ENCODE measurements around the gene TMPRSS9.

TMPRSS9 gene

GRCh38 chr19:2387367-2388288 is 27.6 kb downstream of the TMPRSS9 start:
- Histone ChIP-seq H4K8ac (ENCODE audit: low read depth, low read length) (no peak overlapping the region), H3K14ac (ENCODE audit: low read length) (no peak overlapping the region), H3K79me2 (ENCODE audit: control insufficient read depth, insufficient read depth, low read length, poor library complexity) (no peaks in the 10 kb centered on the region), H3K4me3 (ENCODE audit: low read depth, low read length) (no peak overlapping the region), H3K18ac (ENCODE audit: low read length) (no peak overlapping the region), H2AFZ (ENCODE audit: insufficient read depth, low read length, poor library complexity) (no peak overlapping the region), H3K9ac (ENCODE audit: low read length) (no peak overlapping the region), H3K4me2 (ENCODE audit: low read length) (no peak overlapping the region), H3K36me3 (ENCODE audit: control insufficient read depth in 1 of 2, insufficient read depth in 2 of 2, low read length in 2 of 2) (no peaks in the 10 kb centered on the region), H3K27me3 (ENCODE audit: insufficient read depth, low read length) (no peaks in the 10 kb centered on the region), H3K27ac (ENCODE audit: low read depth, low read length) (no peak overlapping the region), H3K4me1 (ENCODE audit: control insufficient read depth in 1 of 2, insufficient read depth in 2 of 2, low read length in 2 of 2) (peaks cover 6% of the 10 kb centered on the region in 2 experiments), H2BK12ac (ENCODE audit: low read length) (no peak overlapping the region), H2BK5ac (ENCODE audit: low read depth, low read length, poor library complexity) (no peak overlapping the region), H4K91ac (ENCODE audit: low read depth, low read length) (no peak overlapping the region), H2AK5ac (ENCODE audit: low read length) (no peak overlapping the region), H4K12ac (ENCODE audit: low read depth, low read length) (no peak overlapping the region), H3K79me1 (ENCODE audit: low read length) (no peaks in the 10 kb centered on the region), H2BK120ac (ENCODE audit: insufficient read depth, low read length, poor library complexity) (no peak overlapping the region), H3K4ac (ENCODE audit: low read depth, low read length) (no peak overlapping the region), H3K9me3 (ENCODE audit: insufficient read depth, low read depth, low read length) (peaks cover 4% of the 10 kb centered on the region), H3K23ac (ENCODE audit: low read length) (no peak overlapping the region)
- no peak for DNase-seq
- WGBS (ENCODE audit: extremely low coverage, insufficient coverage, insufficient read length): no CpG with 5 or more reads among the region's 20 CpGs

GRCh38 chr19:2389594-2389993 is 29.5 kb downstream of the TMPRSS9 start:
- no peaks in the 10 kb centered on the region for H3K36me3 ChIP-seq (ENCODE audit: control insufficient read depth in 1 of 2, insufficient read depth in 2 of 2, low read length in 2 of 2)
- H3K79me2 ChIP-seq (ENCODE audit: control insufficient read depth, insufficient read depth, low read length, poor library complexity): no peaks in the 10 kb centered on the region
- peak overlapping the region; percentile 47 for H2AK5ac ChIP-seq (ENCODE audit: low read length)
- no peak for DNase-seq
- H2BK5ac ChIP-seq (ENCODE audit: low read depth, low read length, poor library complexity): no peak overlapping the region
- no peak overlapping the region for H4K8ac ChIP-seq (ENCODE audit: low read depth, low read length)
- H3K18ac ChIP-seq (ENCODE audit: low read length): no peak overlapping the region
- H3K4me3 ChIP-seq (ENCODE audit: low read depth, low read length): no peak overlapping the region
- no peaks in the 10 kb centered on the region for H3K27me3 ChIP-seq (ENCODE audit: insufficient read depth, low read length)
- H3K14ac ChIP-seq (ENCODE audit: low read length): no peak overlapping the region
- H3K4ac ChIP-seq (ENCODE audit: low read depth, low read length): no peak overlapping the region
- no peak overlapping the region for H2BK120ac ChIP-seq (ENCODE audit: insufficient read depth, low read length, poor library complexity)
- no peaks in the 10 kb centered on the region for H3K79me1 ChIP-seq (ENCODE audit: low read length)
- H4K12ac ChIP-seq (ENCODE audit: low read depth, low read length): no peak overlapping the region
- H3K4me2 ChIP-seq (ENCODE audit: low read length): no peak overlapping the region
- peaks cover 7% of the 10 kb centered on the region for H3K9me3 ChIP-seq (ENCODE audit: insufficient read depth, low read depth, low read length)
- H2BK12ac ChIP-seq (ENCODE audit: low read length): no peak overlapping the region
- H3K23ac ChIP-seq (ENCODE audit: low read length): no peak overlapping the region
- no peak overlapping the region for H4K91ac ChIP-seq (ENCODE audit: low read depth, low read length)
- H2AFZ ChIP-seq (ENCODE audit: insufficient read depth, low read length, poor library complexity): no peak overlapping the region
- WGBS (ENCODE audit: extremely low coverage, insufficient coverage, insufficient read length): no CpG with 5 or more reads among the region's 21 CpGs
- no peak overlapping the region for H3K27ac ChIP-seq (ENCODE audit: low read depth, low read length)
- peaks cover 6% of the 10 kb centered on the region in 2 experiments for H3K4me1 ChIP-seq (ENCODE audit: control insufficient read depth in 1 of 2, insufficient read depth in 2 of 2, low read length in 2 of 2)
- no peak overlapping the region for H3K9ac ChIP-seq (ENCODE audit: low read length)

- peak; percentile 37 to 88 for DNase-seq
- Histone ChIP-seq H2BK5ac (ENCODE audit: low read depth, low read length, poor library complexity) (no peak overlapping the region), H2AK5ac (ENCODE audit: low read length) (no peak overlapping the region), H3K9ac (ENCODE audit: low read length) (no peak overlapping the region), H3K4ac (ENCODE audit: low read depth, low read length) (no peak overlapping the region), H3K14ac (ENCODE audit: low read length) (no peak overlapping the region), H3K27ac (ENCODE audit: low read depth, low read length) (no peak overlapping the region), H3K79me2 (ENCODE audit: control insufficient read depth, insufficient read depth, low read length, poor library complexity) (no peaks in the 10 kb centered on the region), H3K9me3 (ENCODE audit: insufficient read depth, low read depth, low read length) (peaks cover 7% of the 10 kb centered on the region), H4K12ac (ENCODE audit: low read depth, low read length) (no peak overlapping the region), H2BK120ac (ENCODE audit: insufficient read depth, low read length, poor library complexity) (no peak overlapping the region), H4K91ac (ENCODE audit: low read depth, low read length) (no peak overlapping the region), H4K8ac (ENCODE audit: low read depth, low read length) (no peak overlapping the region), H3K79me1 (ENCODE audit: low read length) (no peaks in the 10 kb centered on the region), H3K27me3 (ENCODE audit: insufficient read depth, low read length) (no peaks in the 10 kb centered on the region), H3K4me3 (ENCODE audit: low read depth, low read length) (no peak overlapping the region), H3K23ac (ENCODE audit: low read length) (no peak overlapping the region), H3K18ac (ENCODE audit: low read length) (no peak overlapping the region), H3K4me1 (ENCODE audit: control insufficient read depth in 1 of 2, insufficient read depth in 2 of 2, low read length in 2 of 2) (no peaks in the 10 kb centered on the region), H2AFZ (ENCODE audit: insufficient read depth, low read length, poor library complexity) (no peak overlapping the region), H2BK12ac (ENCODE audit: low read length) (no peak overlapping the region), H3K4me2 (ENCODE audit: low read length) (no peak overlapping the region), H3K36me3 (ENCODE audit: control insufficient read depth in 1 of 2, insufficient read depth in 2 of 2, low read length in 2 of 2) (no peaks in the 10 kb centered on the region)
- WGBS (ENCODE audit: extremely low coverage, insufficient coverage, insufficient read length): no CpG with 5 or more reads among the region's 10 CpGs
These were observed 31.2 kb downstream of the TMPRSS9 start for GRCh38 chr19:2391118-2391725.

- Histone ChIP-seq H2BK12ac (ENCODE audit: low read length) (no peak overlapping the region), H3K79me2 (ENCODE audit: control insufficient read depth, insufficient read depth, low read length, poor library complexity) (no peaks in the 10 kb centered on the region), H3K36me3 (ENCODE audit: control insufficient read depth in 1 of 2, insufficient read depth in 2 of 2, low read length in 2 of 2) (no peaks in the 10 kb centered on the region), H2AK5ac (ENCODE audit: low read length) (no peak overlapping the region), H2BK5ac (ENCODE audit: low read depth, low read length, poor library complexity) (no peak overlapping the region), H3K27ac (ENCODE audit: low read depth, low read length) (no peak overlapping the region), H4K12ac (ENCODE audit: low read depth, low read length) (no peak overlapping the region), H3K79me1 (ENCODE audit: low read length) (no peaks in the 10 kb centered on the region), H3K27me3 (ENCODE audit: insufficient read depth, low read length) (no peaks in the 10 kb centered on the region), H3K4me3 (ENCODE audit: low read depth, low read length) (no peak overlapping the region), H3K18ac (ENCODE audit: low read length) (no peak overlapping the region), H3K9ac (ENCODE audit: low read length) (no peak overlapping the region), H4K8ac (ENCODE audit: low read depth, low read length) (no peak overlapping the region), H3K4me2 (ENCODE audit: low read length) (no peak overlapping the region), H3K4ac (ENCODE audit: low read depth, low read length) (no peak overlapping the region), H3K23ac (ENCODE audit: low read length) (no peak overlapping the region), H2BK120ac (ENCODE audit: insufficient read depth, low read length, poor library complexity) (no peak overlapping the region), H3K14ac (ENCODE audit: low read length) (no peak overlapping the region), H3K9me3 (ENCODE audit: insufficient read depth, low read depth, low read length) (peaks cover 7% of the 10 kb centered on the region), H4K91ac (ENCODE audit: low read depth, low read length) (no peak overlapping the region), H3K4me1 (ENCODE audit: control insufficient read depth in 1 of 2, insufficient read depth in 2 of 2, low read length in 2 of 2) (no peaks in the 10 kb centered on the region), H2AFZ (ENCODE audit: insufficient read depth, low read length, poor library complexity) (no peak overlapping the region)
- WGBS (ENCODE audit: extremely low coverage, insufficient coverage, insufficient read length): no CpG with 5 or more reads among the region's 7 CpGs
- no peak for DNase-seq
These were observed 32.3 kb downstream of the TMPRSS9 start for GRCh38 chr19:2392366-2392765.
